Measurements from ENCODE around the gene SLC51B.

DNA sequence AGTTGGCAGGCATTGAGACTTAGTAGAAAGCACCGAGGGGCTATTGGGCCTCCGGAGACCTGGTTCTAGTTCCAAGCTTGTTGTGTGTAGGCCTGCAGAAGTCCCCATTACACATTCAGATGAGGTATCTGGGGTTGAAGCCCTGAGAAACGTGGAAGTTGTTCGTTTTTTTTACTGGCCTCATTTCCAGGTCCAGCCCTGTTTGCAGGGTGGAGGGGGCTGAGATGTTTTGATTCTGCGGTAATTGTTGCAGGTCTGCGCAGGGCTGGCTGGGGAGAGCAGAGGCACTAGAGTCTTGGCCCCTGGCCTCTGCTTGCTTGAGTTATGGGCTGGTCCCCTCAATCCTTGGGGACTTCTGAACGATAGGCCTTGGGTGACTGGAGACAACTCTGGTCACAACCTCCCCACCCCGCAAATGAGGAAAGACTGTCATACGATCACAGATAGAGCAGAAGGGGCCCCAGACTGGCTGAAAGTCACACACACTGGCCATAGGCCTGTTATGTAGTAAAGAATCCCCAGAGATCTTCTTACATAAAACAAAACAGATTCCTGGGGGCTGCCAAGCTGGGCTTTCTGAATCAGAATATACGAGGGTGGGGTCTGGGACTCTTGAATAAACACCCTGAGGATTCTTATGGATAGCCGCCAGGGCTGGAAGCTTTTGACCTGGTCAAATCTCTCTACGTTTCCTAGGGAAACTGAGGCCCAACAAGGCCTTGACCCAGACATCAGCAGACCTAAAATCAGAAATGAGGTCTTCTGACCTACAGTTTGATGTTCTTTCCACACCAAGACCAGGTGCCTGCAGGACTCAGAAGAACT, 47.0 kb downstream of the SLC51B start:
- TF ChIP-seq LEF1 (IDR thresholded peaks at IDR 0.05; ENCODE audit: borderline replicate concordance), result no peak
- no peak for TF ChIP-seq BHLHE40 (IDR thresholded peaks at IDR 0.05; ENCODE audit: borderline replicate concordance)
- TF ChIP-seq FOXM1 (IDR thresholded peaks at IDR 0.05; ENCODE audit: borderline replicate concordance), result no peak
- TF ChIP-seq TARDBP (IDR thresholded peaks at IDR 0.05), result no peak
- TF ChIP-seq ELF4 (IDR thresholded peaks at IDR 0.05), result no peak
- TF ChIP-seq, protein P1, sequence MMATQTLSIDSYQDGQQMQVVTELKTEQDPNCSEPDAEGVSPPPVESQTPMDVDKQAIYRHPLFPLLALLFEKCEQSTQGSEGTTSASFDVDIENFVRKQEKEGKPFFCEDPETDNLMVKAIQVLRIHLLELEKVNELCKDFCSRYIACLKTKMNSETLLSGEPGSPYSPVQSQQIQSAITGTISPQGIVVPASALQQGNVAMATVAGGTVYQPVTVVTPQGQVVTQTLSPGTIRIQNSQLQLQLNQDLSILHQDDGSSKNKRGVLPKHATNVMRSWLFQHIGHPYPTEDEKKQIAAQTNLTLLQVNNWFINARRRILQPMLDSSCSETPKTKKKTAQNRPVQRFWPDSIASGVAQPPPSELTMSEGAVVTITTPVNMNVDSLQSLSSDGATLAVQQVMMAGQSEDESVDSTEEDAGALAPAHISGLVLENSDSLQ (IDR thresholded peaks at IDR 0.05), result no peak
- TF ChIP-seq SUZ12 (IDR thresholded peaks at IDR 0.05), result no peak
- TF ChIP-seq FOXK2 (IDR thresholded peaks at IDR 0.05), result no peak
- no peak for TF ChIP-seq HDGF (IDR thresholded peaks at IDR 0.05; ENCODE audit: borderline replicate concordance)
- no peak for TF ChIP-seq SP1 (IDR thresholded peaks at IDR 0.05)
- TF ChIP-seq L3MBTL2 (conservative IDR thresholded peaks at IDR 0.05), result no peak
- TF ChIP-seq FOXA1 (IDR thresholded peaks at IDR 0.05), result no peak
- TF ChIP-seq NFRKB (IDR thresholded peaks at IDR 0.05), result no peak
- no peak for TF ChIP-seq ARNT (IDR thresholded peaks at IDR 0.05)

Measured in HEK293T (cell line).